A549 (cell line): ENCODE measurements around the gene TIE1. TPM values are rescaled to one million over a fixed set of nuclear protein-coding genes. Genes with fewer than 3 reads are reported as not detected.

Experiments
- ATAC-seq, 2 experiments: fragments of 200-7000 bp in 1 of 2; fragments of >200 bp in 1 of 2; cut with Nextera tagmentation in 1 of 2; cut with Tn5 transposase in 1 of 2; 3 replicates each; pipeline versions ENCODE4 v1.8.0 to v1.9.1; 2018 to 2020; ENCODE audit warnings: mild to moderate bottlenecking in 1 of 2, moderate library complexity in 1 of 2
- CTCF ChIA-PET: fragments of 300-600 bp; sonication (Branson Sonifier 250); formaldehyde crosslinking; extraction: SDS; loops from one replicate; lab custom pipeline; 2021; ENCODE audit warnings: antibody characterized with exemption, inconsistent platforms; lab: Yijun Ruan, JAX
- POLR2A ChIA-PET: fragments of 350-600 bp; formaldehyde crosslinking; extraction: SDS; loops from one replicate; lab custom pipeline; 2021; ENCODE audit warnings: antibody characterized with exemption, inconsistent platforms; lab: Yijun Ruan, JAX
- DNase-seq, 2 experiments: peaks; one replicate each; pipeline versions ENCODE4 v3.0.0 to v3.0.0-alpha.2; 2011 to 2016; ENCODE audit warnings: low read depth in 1 of 2, low spot score in 1 of 2
- FAIRE-seq: peaks from 2 replicates; lab custom pipeline; 2011; peaks lifted over from hg19 to GRCh38; lab: Jason Lieb, UNC
- H3K27ac ChIP-seq, 2 experiments: fragments of >200 bp; sonication (Bioruptor Twin); formaldehyde crosslinking; 3 replicates each; pipeline ENCODE4 v1.5.1; 2016 to 2017
- H3K4me1 ChIP-seq: fragments of >200 bp; sonication (Bioruptor Twin); formaldehyde crosslinking; 3 replicates; pipeline ENCODE4 v1.6.1; 2016
- H3K4me2 ChIP-seq: fragments of >200 bp; sonication (Bioruptor Twin); formaldehyde crosslinking; 3 replicates; pipeline ENCODE4 v1.6.1; 2016
- H3K4me3 ChIP-seq: fragments of >200 bp; sonication (Bioruptor Twin); formaldehyde crosslinking; 3 replicates; pipeline ENCODE4 v1.5.1; 2016
- H3K9me3 ChIP-seq: fragments of >200 bp; sonication (Bioruptor Twin); formaldehyde crosslinking; 3 replicates; pipeline ENCODE4 v1.6.1; 2016
- ATOH8 ChIP-seq: fragments of 250-450 bp; sonication (Bioruptor Pico); IDR thresholded peaks from 2 replicates; pipeline ENCODE4 v1.5.0; 2020; ENCODE audit warnings: low read depth, mild to moderate bottlenecking, moderate library complexity
- CBX8 ChIP-seq: fragments of 200-600 bp; sonication (generic); IDR thresholded peaks from 2 replicates; pipeline ENCODE4 v1.6.1; 2016
- EHF ChIP-seq: fragments of 250-450 bp; sonication (Bioruptor Pico); IDR thresholded peaks from 2 replicates; pipeline ENCODE4 v1.5.0; 2020; ENCODE audit warnings: mild to moderate bottlenecking
- ESRRA ChIP-seq: fragments of 150-350 bp; IDR thresholded peaks from 2 replicates; pipeline ENCODE4 v1.6.1; 2014; ENCODE audit warnings: mild to moderate bottlenecking, low read length, borderline replicate concordance
- HOXB5 ChIP-seq: fragments of 250-450 bp; sonication (Bioruptor Pico); IDR thresholded peaks from 2 replicates; pipeline ENCODE4 v1.5.0; 2020; ENCODE audit warnings: mild to moderate bottlenecking, moderate library complexity
- JUN ChIP-seq, 2 experiments: fragments of >200 bp; sonication (Bioruptor Twin); formaldehyde crosslinking; IDR thresholded peaks; 2 replicates in 1 of 2; 3 replicates in 1 of 2; pipeline ENCODE4 v1.6.1; 2016 to 2017
- PBX3 ChIP-seq: IDR thresholded peaks from 2 replicates; pipeline ENCODE4 v1.6.1; 2012
- RARB ChIP-seq: fragments of 250-450 bp; sonication (Bioruptor Pico); IDR thresholded peaks from 2 replicates; pipeline ENCODE4 v1.8.0; 2021; ENCODE audit warnings: mild to moderate bottlenecking, moderate library complexity
- REST ChIP-seq: fragments of 200-600 bp; sonication (generic); IDR thresholded peaks from 2 replicates; pipeline ENCODE4 v1.6.1; 2016; ENCODE audit warnings: antibody characterized with exemption, mild to moderate bottlenecking, moderate library complexity
- RFX5 ChIP-seq: fragments of 450-650 bp; IDR thresholded peaks from 2 replicates; pipeline ENCODE4 v1.7.1; 2014; ENCODE audit warnings: antibody characterized with exemption, mild to moderate bottlenecking, moderate library complexity
- SMC3 ChIP-seq: fragments of >200 bp; sonication (Bioruptor Twin); formaldehyde crosslinking; IDR thresholded peaks from 3 replicates; pipeline ENCODE4 v1.6.1; 2018; ENCODE audit warnings: inconsistent platforms
- SREBF2 ChIP-seq: fragments of 450-650 bp; IDR thresholded peaks from 2 replicates; pipeline ENCODE4 v1.6.1; 2014; ENCODE audit warnings: mild to moderate bottlenecking, moderate library complexity
- USF2 ChIP-seq: fragments of 450-650 bp; IDR thresholded peaks from 2 replicates; pipeline ENCODE4 v1.6.1; 2014; ENCODE audit warnings: antibody characterized with exemption
- ZFP36 ChIP-seq: fragments of 450-650 bp; IDR thresholded peaks from 2 replicates; pipeline ENCODE4 v1.6.1; 2014; ENCODE audit warnings: borderline replicate concordance; ENCODE audit not compliant: partially characterized antibody
- WGBS: methylation state at CpG from one replicate; pipeline ENCODE4 v1.1.6; 2017; ENCODE audit errors: missing lambda C conversion rate; 5-methylcytosine and 5-hydroxymethylcytosine counted together
- polyA plus RNA-seq, 4 experiments: library from polyadenylated mRNA; depleted of rRNA in 3 of 4; stranded (reverse); fragments of >200 nt; fragmentation: RNase III in 1 of 4; extraction: RNeasy Plus Mini Kit Qiagen cat#74134 plus additional on column Dnase treatment in 1 of 4; gene quantifications; 2 replicates in 3 of 4; 3 replicates in 1 of 4; pipeline ENCODE4 v1.2.3, GENCODE V29; 2011 to 2017

TIE1 gene
- polyA plus RNA-seq, 2 of the 4 experiments (the other 2 are of a cell fraction): not detected

- ATAC-seq: no peak
- no peak within 1 kb of the TSS for H3K4me3 ChIP-seq
- no peak for FAIRE-seq
Observed at GRCh38 chr1:43269627-43270375, 31.0 kb upstream of the TIE1 start, which contains the start of gene TMEM125. TSS of gene TMEM125 (plus strand) at chr1:43269983. CDS start at chr1:43272723, 2,740 bp downstream.

GRCh38 chr1:43270421-43271095, 30.2 kb upstream of the TIE1 start:
- POLR2A ChIA-PET: no interaction called here
- no peak overlapping the region for H3K4me3 ChIP-seq
- CTCF ChIA-PET: no interaction called here
- FAIRE-seq: no peak
- TF ChIP-seq RARB: no peak
- TF ChIP-seq JUN (IDR thresholded peaks at IDR 0.05): no peak
- TF ChIP-seq CBX8: no peak
- no peak for TF ChIP-seq RFX5
- no peak for TF ChIP-seq REST
- no peak for TF ChIP-seq SREBF2
- TF ChIP-seq HOXB5 (CRISPR knock-in tag): no peak
- no peak for TF ChIP-seq SMC3
- TF ChIP-seq ESRRA: no peak
- no peak for TF ChIP-seq ATOH8 (CRISPR knock-in tag)
- TF ChIP-seq EHF (CRISPR knock-in tag): no peak
- no peak for TF ChIP-seq PBX3
- TF ChIP-seq, all 56 proteins: peak for 0
- DNase-seq (no peak), ATAC-seq (no peak)
- Histone ChIP-seq H3K4me1 (no peaks in the 10 kb centered on the region), H3K27ac (no peak overlapping the region), H3K9me3 (no peaks in the 10 kb centered on the region), H3K4me2 (no peak overlapping the region)
- 63% methylated on average over 18 of the region's 29 CpGs for WGBS

More at GRCh38 chr1:43269627-43270375, 31.0 kb upstream of the TIE1 start, which contains the start of gene TMEM125:
- Histone ChIP-seq H3K9me3 (no peaks in the 10 kb centered on the region), H3K27ac (no peak within 1 kb of the TSS), H3K4me1 (no peaks in the 10 kb centered on the region), H3K4me2 (no peak within 1 kb of the TSS)
- 78% methylated on average over 7 of the region's 7 CpGs for WGBS
- no peak for DNase-seq
- TF ChIP-seq ZFP36 (peak; percentile 66), USF2 (no peak)
- POLR2A ChIA-PET: no interaction called here
- CTCF ChIA-PET: no interaction called here
